DLD1 (cell line): ENCODE data around the gene ADAM11.
"Not testable (repeated sequence)": the region's sequence is repeated elsewhere in the genome, so short reads cannot be mapped to it uniquely, and the experiment has no call there.

Source experiments
- in situ Hi-C: cut with HindIII; loops from 2 replicates; pipeline ENCODE4 v1.10.0; 2017; ENCODE audit warnings: low sequenced_read_pairs

Gene ADAM11

GRCh38 chr17:44794851-44795413, 36.1 kb downstream of the ADAM11 start:
- in situ Hi-C loops = no loop called here

- in situ Hi-C loops = no loop called here
Measured at GRCh38 chr17:44795421-44795820, 36.6 kb downstream of the ADAM11 start.

- in situ Hi-C loops = no loop called here
Measured at GRCh38 chr17:44795928-44796327, 37.1 kb downstream of the ADAM11 start.

- in situ Hi-C loops = no loop called here
Measured at GRCh38 chr17:44796731-44797130, 37.9 kb downstream of the ADAM11 start.

- in situ Hi-C loops = no loop called here
Measured at GRCh38 chr17:44797802-44798201, 39.0 kb downstream of the ADAM11 start.

- in situ Hi-C loops = no loop called here
Measured at GRCh38 chr17:44798356-44798755, 39.6 kb downstream of the ADAM11 start.

GRCh38 chr17:44801880-44802279, 43.1 kb downstream of the ADAM11 start:
- in situ Hi-C loops = no loop called here

GRCh38 chr17:44804302-44805089, 45.7 kb downstream of the ADAM11 start:
- in situ Hi-C loops = no loop called here

- in situ Hi-C loops = no loop called here
Measured at GRCh38 chr17:44807093-44807816, 48.5 kb downstream of the ADAM11 start.

GRCh38 chr17:44807817-44808155, 49.0 kb downstream of the ADAM11 start:
- in situ Hi-C loops = no loop called here

GRCh38 chr17:44808156-44808555, 49.4 kb downstream of the ADAM11 start:
- in situ Hi-C loops = no loop called here

- in situ Hi-C loops = not testable (repeated sequence)
Measured at GRCh38 chr17:44808656-44809388, 50.0 kb downstream of the ADAM11 start.

GRCh38 chr17:44812263-44812662, 53.5 kb downstream of the ADAM11 start:
- in situ Hi-C loops = no loop called here

- in situ Hi-C loops = not testable (repeated sequence)
Measured at GRCh38 chr17:44818508-44818907, 59.7 kb downstream of the ADAM11 start.

- in situ Hi-C loops = no loop called here
Measured at GRCh38 chr17:44820631-44821212, 61.9 kb downstream of the ADAM11 start.

GRCh38 chr17:44825236-44825635, 66.4 kb downstream of the ADAM11 start:
- in situ Hi-C loops = not testable (repeated sequence)

GRCh38 chr17:44826123-44826790, 67.5 kb downstream of the ADAM11 start:
- in situ Hi-C loops = no loop called here

- in situ Hi-C loops = no loop called here
Measured at GRCh38 chr17:44827863-44828262, 69.1 kb downstream of the ADAM11 start.

GRCh38 chr17:44828919-44829522, 70.2 kb downstream of the ADAM11 start:
- in situ Hi-C loops = no loop called here
